Measurements from ENCODE around the gene TNIP2. TPM values are rescaled to one million over a fixed set of nuclear protein-coding genes. Genes with fewer than 3 reads are reported as not detected.

TNIP2 gene
- total and polyA plus RNA-seq, 2 of the 8 experiments (the other 6 are each of a cell fraction or from before 2014, with no cell fraction given), result 23.7 to 37.7 TPM

- no peak overlapping the region for H3K9ac ChIP-seq (replicated peaks in 1 of 4; ENCODE audit: extremely low read depth in 1 of 4, low read depth in 3 of 4, low read length in 3 of 4)
- H3K9me3 ChIP-seq (ENCODE audit: insufficient read depth in 2 of 2, low read depth in 1 of 2, low read length in 1 of 2), result no peaks in the 10 kb centered on the region
- H3K4me1 ChIP-seq (replicated peaks in 1 of 4; ENCODE audit: control insufficient read depth in 3 of 4, insufficient read depth in 4 of 4, low read length in 3 of 4), result no peaks in the 10 kb centered on the region
- H4K20me1 ChIP-seq (replicated peaks in 1 of 2; ENCODE audit: control insufficient read depth in 1 of 2, insufficient read depth in 2 of 2, low read length in 2 of 2), result peaks cover 3 to 19% of the 10 kb centered on the region in 2 experiments
- no peak overlapping the region for H2BK20ac ChIP-seq (ENCODE audit: low read length)
- POLR2A ChIA-PET (ENCODE audit: partially characterized antibody), result no interaction called here
- no peak overlapping the region for H2BK120ac ChIP-seq (replicated peaks; ENCODE audit: low read depth, low read length)
- no peak for DNase-seq (ENCODE audit: low read depth in 1 of 2, low spot score in 2 of 2)
- no peak overlapping the region for H3K18ac ChIP-seq (ENCODE audit: extremely low read depth, low read length)
- no peak overlapping the region for H2BK15ac ChIP-seq (ENCODE audit: low read length)
- peaks cover 23 to 62% (median 46%) of the 10 kb centered on the region in 4 experiments; a peak in 7 of 8 replicates for H3K36me3 ChIP-seq (ENCODE audit: control insufficient read depth in 2 of 4, insufficient read depth in 4 of 4, low read length in 3 of 4)
- WGBS, 2 experiments (ENCODE audit: extremely low coverage in 1 of 2, insufficient coverage in 1 of 2, insufficient read length in 1 of 2, insufficient replicate concordance in 2 of 2, low coverage in 1 of 2, low lambda C conversion rate in 2 of 2, missing lambda C conversion rate in 1 of 2), result 82% methylated on average over 7 of the region's 7 CpGs; no CpG with 5 or more reads in 1 of the 2 experiments
- H2AFZ ChIP-seq (ENCODE audit: low read length), result no peak overlapping the region
- H3K27me3 ChIP-seq (replicated peaks in 1 of 4; ENCODE audit: control insufficient read depth in 3 of 4, extremely low read depth in 1 of 4, insufficient read depth in 3 of 4, low read length in 3 of 4), result no peaks in the 10 kb centered on the region
- CTCF ChIA-PET (ENCODE audit: partially characterized antibody), result interaction anchor here (1.6 kb wide), 1 partner anchor 68 kb away, joined by 3 read pairs; no protein-coding TSS in a partner anchor
- H3K4me2 ChIP-seq (ENCODE audit: insufficient read depth in 1 of 2, low read depth in 2 of 2, low read length in 2 of 2), result no peak overlapping the region
- H3K79me1 ChIP-seq (ENCODE audit: low read depth, low read length), result no peaks in the 10 kb centered on the region; the same call in 1 of the 2 replicates
- no peak overlapping the region for H4K91ac ChIP-seq (replicated peaks; ENCODE audit: insufficient read length, low read length)
- H2AK5ac ChIP-seq (ENCODE audit: low read depth, low read length), result no peak overlapping the region
- H4K5ac ChIP-seq (ENCODE audit: insufficient read length, low read depth, low read length), result no peak overlapping the region
- H4K8ac ChIP-seq (ENCODE audit: extremely low read depth, insufficient read depth, low read length), result no peak overlapping the region
- H3K23ac ChIP-seq (ENCODE audit: insufficient read length), result no peak overlapping the region
- no peak overlapping the region for H3K4me3 ChIP-seq (ENCODE audit: extremely low read depth in 1 of 4, insufficient read depth in 2 of 4, low read depth in 3 of 4, low read length in 4 of 4)
- H3K56ac ChIP-seq (replicated peaks; ENCODE audit: insufficient read length, low read depth, low read length), result no peak overlapping the region
- no peak overlapping the region for H3K27ac ChIP-seq (ENCODE audit: low read depth, low read length)
- H3K4ac ChIP-seq (replicated peaks; ENCODE audit: insufficient read length, low read depth, low read length), result no peak overlapping the region
- no peaks in the 10 kb centered on the region for H3K79me2 ChIP-seq (ENCODE audit: control insufficient read depth in 1 of 2, insufficient read depth in 2 of 2, low read length in 2 of 2)
- H2BK12ac ChIP-seq (ENCODE audit: low read depth, low read length), result no peak overlapping the region
- no peak overlapping the region for H3K14ac ChIP-seq (ENCODE audit: insufficient read length)
- H2BK5ac ChIP-seq (ENCODE audit: low read depth, low read length), result no peak overlapping the region
- no peaks in the 10 kb centered on the region for H3K23me2 ChIP-seq (ENCODE audit: low read depth, low read length)
- no peak for FAIRE-seq
- TF ChIP-seq SP1 (IDR thresholded peaks at IDR 0.05; ENCODE audit: low read depth, low read length) (no peak), RBBP5 (IDR thresholded peaks at IDR 0.05; ENCODE audit: borderline replicate concordance, low read depth, low read length) (no peak), YY1 (IDR thresholded peaks at IDR 0.05; ENCODE audit: low read depth, low read length) (no peak), KDM4A (IDR thresholded peaks at IDR 0.05; ENCODE audit: low read depth, low read length, severe bottlenecking) (no peak), EP300 (IDR thresholded peaks at IDR 0.05; ENCODE audit: borderline replicate concordance in 1 of 2, low read depth in 2 of 2, low read length in 2 of 2) (no peak), SIN3A (conservative IDR thresholded peaks at IDR 0.05 in 1 of 2, IDR thresholded peaks at IDR 0.05 in 1 of 2; ENCODE audit: low read depth in 1 of 2, low read length in 2 of 2) (no peak), POLR2AphosphoS5 (IDR thresholded peaks at IDR 0.05; ENCODE audit: low read depth, low read length) (no peak), MAX (IDR thresholded peaks at IDR 0.05) (no peak), HDAC2 (IDR thresholded peaks at IDR 0.05; ENCODE audit: borderline replicate concordance in 1 of 2, low read depth in 2 of 2, low read length in 2 of 2) (no peak), GABPA (IDR thresholded peaks at IDR 0.05; ENCODE audit: borderline replicate concordance, insufficient read depth, low read length) (no peak), BRCA1 (IDR thresholded peaks at IDR 0.05; ENCODE audit: low read depth, low read length) (no peak)
Observed at GRCh38 chr4:2699534-2699933, 56.6 kb downstream of the TNIP2 start.
